ENCODE measurements around the gene CACNB3.

GRCh38 chr12:48875944-48876515 lies 57.7 kb downstream of the CACNB3 start:
- TF ChIP-seq, protein P1, sequence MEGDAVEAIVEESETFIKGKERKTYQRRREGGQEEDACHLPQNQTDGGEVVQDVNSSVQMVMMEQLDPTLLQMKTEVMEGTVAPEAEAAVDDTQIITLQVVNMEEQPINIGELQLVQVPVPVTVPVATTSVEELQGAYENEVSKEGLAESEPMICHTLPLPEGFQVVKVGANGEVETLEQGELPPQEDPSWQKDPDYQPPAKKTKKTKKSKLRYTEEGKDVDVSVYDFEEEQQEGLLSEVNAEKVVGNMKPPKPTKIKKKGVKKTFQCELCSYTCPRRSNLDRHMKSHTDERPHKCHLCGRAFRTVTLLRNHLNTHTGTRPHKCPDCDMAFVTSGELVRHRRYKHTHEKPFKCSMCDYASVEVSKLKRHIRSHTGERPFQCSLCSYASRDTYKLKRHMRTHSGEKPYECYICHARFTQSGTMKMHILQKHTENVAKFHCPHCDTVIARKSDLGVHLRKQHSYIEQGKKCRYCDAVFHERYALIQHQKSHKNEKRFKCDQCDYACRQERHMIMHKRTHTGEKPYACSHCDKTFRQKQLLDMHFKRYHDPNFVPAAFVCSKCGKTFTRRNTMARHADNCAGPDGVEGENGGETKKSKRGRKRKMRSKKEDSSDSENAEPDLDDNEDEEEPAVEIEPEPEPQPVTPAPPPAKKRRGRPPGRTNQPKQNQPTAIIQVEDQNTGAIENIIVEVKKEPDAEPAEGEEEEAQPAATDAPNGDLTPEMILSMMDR (IDR thresholded peaks at IDR 0.05; ENCODE audit: low read depth, low read length, poor library complexity, severe bottlenecking): no peak
- no peak for TF ChIP-seq EZH2phosphoT487 (IDR thresholded peaks at IDR 0.05; ENCODE audit: borderline replicate concordance, low read length)

All from DOHH2 (cell line).